Measurements from ENCODE around the gene SLC26A8.
"Not testable (repeated sequence)": the region's sequence is repeated elsewhere in the genome, so short reads cannot be mapped to it uniquely, and the experiment has no call there.

Gene SLC26A8

DNA sequence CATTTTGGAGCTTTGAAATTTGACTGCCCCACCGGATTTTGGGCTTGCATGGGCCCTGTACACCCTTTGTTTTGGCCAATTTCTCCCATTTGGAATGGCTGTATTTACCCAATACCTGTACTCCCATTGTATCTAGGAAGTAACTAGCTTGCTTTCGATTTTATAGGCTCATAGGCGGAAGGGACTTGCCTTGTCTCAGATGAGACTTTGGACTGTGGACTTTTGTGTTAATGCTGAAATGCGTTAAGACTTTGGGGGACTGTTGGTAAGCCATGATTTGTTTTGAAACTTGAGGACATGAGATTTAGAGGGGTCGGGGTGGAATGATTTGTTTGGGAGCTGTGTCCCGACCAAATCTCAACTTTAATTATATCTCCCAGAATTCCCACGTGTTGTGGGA is 83.3 kb downstream of the SLC26A8 start:
- not testable (repeated sequence) for DNase-seq

DNA sequence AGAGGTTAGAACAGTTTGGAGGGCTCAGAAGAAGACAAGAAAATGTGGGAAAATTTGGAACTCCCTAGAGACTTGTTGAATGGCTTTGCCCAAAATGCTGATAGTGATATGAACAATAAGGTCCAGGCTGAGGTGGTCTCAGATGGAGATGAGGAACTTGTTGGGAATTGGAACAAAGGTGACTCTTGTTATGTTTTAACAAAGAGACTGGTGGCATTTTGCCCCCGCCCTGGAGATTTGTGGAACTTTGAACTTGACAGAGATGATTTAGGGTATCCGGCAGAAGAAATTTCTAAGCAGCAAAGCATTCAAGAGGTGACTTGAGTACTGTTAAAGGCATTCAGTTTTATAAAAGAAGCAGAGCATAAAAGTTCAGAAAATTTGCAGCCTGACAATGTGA is 84.4 kb downstream of the SLC26A8 start:
- not testable (repeated sequence) for DNase-seq

DNA sequence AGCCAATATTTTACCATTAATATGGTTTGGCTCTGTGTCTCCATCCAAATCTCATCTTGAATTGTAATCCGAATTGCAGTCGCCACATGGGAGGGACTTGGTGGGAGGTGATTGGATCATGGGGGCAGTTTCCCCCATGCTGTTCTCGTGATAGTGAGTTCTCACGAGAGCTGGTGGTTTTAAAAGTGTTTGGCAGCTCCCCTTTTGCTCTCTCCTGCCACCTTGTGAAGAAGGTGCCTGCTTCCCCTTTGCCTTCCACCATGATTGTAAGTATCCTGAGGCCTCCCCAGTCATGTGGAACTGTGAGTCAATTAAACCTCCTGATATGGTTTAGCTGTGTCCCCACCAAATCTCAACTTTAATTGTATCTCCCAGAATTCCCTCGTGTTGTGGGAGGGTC is 85.2 kb downstream of the SLC26A8 start:
- not testable (repeated sequence) for DNase-seq

DNA sequence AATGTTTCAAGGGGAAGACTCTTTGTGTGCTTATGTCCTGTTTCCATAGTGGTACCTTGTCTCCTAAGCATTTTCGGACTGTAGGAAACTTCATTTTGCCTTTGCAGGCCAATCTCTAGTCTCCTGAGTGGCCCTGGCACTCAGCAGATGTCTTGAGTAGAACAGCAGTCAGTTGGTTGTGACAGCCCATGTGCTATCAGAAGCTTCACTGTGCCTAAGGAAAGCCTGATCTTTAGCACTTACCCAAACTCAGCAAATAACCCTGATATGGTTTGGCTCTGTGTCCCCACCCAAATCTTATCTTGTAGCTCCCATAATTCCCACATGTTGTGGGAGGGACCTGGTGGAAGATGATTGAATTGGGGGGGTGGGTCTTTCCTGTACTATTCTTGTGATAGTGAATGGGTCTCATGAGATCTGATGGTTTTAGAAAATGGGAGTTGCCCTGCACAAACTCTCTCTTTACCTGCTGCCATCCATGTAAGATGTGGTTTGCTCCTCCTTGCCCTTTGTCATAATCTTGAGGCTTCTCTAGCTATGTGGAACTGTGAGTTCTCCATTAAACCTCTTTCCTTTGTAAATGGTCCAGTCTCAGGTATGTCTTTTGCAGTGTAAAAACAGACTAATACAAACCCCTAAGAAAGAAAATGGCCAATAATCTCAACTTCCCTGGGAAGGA is 87.6 kb downstream of the SLC26A8 start:
- DNase-seq: no peak

DNA sequence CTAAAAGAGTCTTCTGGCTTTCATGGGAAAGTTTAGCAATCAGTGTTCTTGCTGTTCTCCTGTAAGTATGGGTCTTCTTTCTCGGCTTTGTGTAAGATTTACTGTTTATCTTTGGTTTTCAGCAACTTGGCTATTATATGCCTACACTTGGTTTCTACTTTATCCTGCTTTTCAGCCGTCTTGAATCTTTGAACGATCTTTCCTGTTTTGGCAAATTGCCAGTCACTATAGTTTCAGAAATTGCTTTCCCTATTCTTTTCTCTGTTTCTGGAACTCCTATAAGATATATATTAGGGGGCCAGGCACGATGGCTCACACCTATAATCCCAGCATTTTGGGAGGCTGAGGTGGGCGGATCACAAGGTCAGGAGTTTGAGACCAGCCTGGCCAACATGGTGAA is 89.0 kb downstream of the SLC26A8 start:
- DNase-seq: no peak

DNA sequence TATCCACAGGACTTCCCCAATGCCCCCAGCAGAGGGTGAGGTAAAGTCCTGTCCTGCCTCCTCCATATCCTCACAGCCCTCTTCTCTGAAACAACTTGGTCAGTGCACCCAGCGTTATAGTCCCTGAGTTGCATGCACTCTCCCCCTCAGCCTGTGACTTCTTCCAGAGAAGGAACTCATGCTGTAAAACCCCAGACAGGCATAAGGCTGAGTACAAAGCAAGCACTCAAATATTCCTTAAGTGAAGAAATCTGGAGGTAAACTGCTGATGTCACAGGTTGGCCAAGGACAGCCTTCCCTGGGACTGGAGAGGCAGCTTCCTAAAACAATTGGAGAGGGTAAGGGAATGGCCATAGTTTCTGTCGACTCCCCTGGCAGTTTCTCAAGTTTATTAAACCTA is 90.6 kb downstream of the SLC26A8 start:
- DNase-seq: no peak

DNA sequence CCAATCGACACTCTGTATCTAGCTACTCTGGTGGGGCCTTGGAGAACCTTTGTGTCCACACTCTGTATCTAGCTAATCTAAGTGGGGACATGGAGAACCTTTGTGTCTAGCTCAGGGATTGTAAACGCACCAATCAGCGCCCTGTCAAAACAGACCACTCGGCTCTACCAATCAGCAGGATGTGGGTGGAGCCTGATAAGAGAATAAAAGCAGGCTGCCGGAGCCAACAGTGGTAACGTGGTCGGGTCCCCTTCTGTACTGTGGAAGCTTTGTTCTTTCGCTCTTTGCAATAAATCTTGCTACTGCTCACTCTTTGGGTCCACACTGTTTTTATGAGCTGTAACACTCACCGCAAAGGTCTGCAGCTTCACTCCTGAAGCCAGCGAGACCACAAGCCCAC is 92.6 kb downstream of the SLC26A8 start:
- DNase-seq: not testable (repeated sequence)

DNA sequence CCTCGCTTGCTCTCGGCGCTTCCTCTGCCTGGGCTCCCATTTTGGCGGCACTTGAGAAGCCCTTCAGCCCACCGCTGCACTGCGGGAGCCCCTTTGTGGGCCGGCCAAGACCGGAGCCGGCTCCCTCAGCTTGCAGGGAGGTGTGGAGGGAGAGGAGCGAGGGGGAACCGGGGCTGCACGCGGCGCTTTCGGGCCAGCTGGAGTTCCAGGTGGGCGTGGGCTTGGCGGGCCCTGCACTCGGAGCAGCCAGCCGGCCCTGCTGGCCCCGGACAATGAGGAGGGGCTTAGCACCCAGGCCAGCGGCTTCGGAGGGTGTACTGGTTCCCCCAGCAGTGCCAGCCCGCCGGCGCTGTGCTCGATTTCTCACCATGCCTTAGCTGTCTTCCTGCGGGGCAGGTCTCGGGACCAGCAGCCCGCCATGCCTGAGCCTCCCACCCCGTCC is 93.3 kb downstream of the SLC26A8 start:
- DNase-seq: no peak

DNA sequence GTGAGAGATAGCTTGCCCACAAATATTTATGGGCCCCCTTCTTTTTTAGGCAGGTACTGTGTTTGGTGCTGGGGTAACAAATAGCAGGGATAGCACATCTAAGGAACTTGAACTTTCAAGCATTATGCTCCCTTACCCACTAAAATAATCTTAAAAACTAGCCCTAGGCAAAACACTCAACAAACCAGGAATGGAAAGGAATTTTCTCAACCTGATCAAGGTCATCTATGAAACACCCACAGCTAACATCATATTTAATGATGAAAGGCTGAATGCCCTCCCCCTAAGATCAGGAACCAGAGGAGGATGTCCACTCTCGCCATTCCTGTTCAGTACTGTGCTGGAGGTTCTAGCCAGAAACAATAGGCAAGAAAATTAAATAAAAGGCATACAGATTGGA is 94.8 kb downstream of the SLC26A8 start:
- DNase-seq: no peak

DNA sequence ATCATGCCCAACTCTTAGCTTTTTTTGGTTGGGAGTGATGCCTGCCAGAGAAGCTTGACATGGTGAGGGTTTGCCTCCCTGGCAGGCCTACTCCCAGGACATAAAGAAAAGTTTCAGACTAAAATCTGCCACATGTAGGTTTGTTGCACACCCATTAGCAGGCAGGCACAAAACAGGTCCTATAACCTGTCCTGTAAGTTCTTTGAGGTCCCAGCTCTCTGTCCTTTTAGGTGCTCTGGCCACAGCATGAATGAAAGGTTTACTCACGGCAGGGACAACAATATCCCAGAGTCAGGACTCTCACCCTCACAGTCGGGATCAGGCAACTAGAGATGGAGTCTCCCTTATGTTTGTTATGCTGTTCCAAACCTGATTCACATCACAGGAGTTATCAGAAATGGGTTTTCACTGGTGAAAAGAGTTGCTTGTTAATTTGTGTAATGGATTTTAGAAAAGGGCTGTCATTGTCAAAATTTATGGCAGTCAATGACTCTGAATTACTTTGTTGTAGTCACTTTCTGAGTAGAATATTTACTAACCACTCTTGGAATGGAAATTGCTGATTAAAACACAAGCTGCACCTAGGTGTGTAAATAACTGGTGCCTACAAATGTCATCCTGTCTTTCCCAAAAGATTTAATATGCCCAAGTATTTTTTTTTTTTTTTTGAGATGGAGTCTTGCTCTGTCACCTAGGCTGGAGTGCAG is 97.8 kb downstream of the SLC26A8 start:
- DNase-seq: no peak

DNA sequence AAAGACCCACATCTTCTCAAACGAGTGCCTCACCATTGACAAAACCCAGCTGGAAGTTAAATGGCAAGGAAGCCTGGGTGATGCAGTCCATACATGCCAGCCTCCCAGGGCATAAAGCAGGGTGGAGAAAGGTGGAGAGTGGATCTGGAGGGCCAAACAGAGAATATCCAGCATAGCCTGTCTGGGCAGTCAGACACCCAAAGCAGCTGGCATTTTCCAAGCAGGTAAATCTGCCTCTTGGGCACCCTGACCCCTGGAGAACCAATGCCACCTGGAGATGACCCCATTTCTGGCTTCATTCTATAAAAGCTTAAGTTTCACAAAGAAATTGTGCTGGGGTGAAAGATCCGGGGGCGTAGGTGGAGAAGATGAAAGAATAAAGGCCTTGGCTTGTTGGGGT is 98.5 kb downstream of the SLC26A8 start:
- DNase-seq: no peak

DNA sequence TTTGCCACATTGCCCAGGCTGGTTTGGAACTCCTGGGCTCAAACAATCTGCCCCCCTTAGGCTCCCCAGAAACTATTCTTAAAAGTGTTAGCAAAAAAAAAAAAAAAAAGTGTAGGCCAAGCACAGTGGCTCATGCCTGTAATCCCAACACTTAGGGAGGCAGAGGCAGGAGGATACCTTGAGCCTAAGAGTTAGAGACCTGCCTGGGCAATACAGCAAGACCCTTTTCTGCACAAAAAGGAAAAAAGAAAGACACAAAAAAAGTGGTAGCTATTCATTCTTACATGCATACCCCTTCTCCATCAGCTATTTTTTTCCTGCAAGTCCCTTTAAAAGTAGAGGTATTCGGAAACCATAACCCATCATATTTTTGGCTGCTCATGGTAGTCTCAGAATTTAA is 100.3 kb downstream of the SLC26A8 start:
- DNase-seq: no peak

DNA sequence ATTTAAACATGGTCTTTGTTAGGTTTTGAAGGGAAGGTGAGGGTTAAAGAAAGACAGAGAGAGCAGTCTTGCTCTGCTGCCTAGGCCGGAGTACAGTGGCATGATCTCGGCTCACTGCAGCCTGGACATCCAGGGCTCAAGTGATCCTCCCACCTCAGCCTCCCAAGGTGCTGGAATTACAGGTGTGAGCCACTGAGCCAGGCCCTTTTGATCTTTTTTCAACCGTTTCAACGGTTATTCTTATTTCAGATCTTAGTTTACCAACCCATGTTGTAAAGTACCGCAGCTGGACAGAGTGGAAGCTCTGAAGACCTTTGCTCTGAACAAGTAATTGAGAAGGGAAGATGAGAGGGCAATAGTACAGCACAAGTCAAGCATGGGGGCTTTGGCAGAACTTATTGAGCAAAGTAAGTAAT is 102.3 kb downstream of the SLC26A8 start:
- no peak for DNase-seq

DNA sequence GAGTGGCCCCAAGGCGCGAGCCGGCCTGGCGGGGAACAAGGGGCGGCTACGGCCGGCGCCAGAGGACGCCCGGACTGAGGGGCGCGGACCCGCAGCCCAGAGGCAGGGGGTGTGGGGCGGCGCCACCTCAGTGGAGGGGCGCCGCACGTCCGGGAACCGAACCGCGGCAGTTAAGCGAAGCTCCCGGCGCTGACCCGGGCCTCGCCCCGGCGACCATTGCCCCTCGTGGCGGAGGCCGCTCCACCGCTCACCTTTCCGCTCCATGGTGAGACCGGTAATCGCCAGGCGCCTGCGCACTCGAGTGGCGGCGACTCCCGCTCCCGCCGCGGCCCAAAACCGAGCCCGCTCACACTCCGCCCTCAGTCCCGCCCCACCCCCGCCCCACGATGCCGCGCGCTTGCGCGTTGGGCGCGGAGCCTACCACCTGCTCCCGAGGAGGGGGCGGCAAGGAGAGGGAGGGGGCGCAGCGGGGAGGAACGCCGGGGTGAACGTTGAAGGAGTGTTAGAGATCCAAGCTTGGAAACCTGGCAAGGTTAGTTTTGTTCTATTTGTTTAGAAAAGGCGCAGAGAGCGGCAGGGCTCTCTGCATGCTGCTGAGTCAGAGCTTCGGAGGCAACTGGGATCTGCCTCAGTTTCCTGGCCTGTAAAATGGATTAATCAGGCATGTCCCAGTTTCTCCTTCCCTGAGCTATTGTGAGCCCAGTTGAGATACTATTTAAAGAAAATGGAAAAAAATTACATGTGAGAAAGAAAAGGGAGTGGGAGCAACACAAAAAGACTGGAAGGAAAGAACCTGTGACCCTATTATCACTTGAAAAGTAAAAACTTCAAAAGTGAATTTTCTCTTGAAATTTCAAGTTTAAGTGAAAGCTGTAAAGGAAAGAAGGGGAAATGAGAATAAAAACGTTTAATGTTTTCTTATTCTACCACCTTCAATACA is 103.4 kb downstream of the SLC26A8 start, which contains the start of gene SRPK1:
TSS of gene SRPK1 (minus strand) at position 306 of the 940 bp plus-strand sequence. CDS start at position 264, 42 bp downstream.
- DNase-seq: peak; percentile 92

DNA sequence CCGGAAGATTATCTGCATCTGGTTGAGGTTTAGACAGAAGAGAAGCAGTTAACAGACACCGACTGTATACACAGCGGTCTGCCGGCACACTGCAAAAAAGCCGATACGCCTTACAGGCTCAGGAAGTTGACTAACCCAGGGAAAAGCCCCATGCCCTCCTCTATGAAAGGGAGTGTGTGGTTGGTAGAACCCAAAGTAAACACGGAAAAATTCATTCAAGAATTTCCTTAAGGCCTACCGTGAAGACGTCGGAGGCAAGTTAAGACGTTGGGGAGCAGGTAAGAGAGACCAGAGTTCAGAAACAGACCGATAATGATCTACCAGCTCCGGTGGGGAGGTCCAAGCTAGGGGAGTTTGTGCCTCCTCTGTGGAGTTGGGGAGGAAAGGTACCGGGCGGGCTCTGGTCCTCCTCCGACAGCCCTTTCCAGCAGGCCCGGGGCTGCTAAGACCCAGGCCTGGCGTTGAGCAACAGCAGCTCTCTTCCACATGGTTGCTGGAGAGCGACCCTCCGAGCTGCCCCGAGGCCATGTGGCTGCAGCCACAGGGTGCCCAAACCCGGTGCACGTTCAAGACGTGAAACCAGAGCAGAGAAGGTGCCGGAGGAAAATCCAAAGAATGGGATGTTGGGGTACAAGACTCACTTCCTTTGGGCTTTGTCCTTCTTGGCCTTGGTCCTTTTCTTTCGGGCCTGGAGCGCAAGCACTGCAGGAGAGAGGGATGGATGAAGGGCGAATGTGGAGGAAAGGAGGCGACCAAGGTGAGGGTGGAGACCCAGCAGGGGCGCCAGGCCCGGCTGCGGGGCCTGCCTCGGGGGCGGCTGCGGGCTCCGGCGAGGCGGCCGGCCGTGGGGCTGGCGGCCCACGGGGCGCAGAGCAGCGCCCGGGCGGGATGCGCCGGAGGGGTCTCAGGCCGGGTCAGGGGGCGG is 104.4 kb downstream of the SLC26A8 start:
- peak; percentile 29 for DNase-seq

DNA sequence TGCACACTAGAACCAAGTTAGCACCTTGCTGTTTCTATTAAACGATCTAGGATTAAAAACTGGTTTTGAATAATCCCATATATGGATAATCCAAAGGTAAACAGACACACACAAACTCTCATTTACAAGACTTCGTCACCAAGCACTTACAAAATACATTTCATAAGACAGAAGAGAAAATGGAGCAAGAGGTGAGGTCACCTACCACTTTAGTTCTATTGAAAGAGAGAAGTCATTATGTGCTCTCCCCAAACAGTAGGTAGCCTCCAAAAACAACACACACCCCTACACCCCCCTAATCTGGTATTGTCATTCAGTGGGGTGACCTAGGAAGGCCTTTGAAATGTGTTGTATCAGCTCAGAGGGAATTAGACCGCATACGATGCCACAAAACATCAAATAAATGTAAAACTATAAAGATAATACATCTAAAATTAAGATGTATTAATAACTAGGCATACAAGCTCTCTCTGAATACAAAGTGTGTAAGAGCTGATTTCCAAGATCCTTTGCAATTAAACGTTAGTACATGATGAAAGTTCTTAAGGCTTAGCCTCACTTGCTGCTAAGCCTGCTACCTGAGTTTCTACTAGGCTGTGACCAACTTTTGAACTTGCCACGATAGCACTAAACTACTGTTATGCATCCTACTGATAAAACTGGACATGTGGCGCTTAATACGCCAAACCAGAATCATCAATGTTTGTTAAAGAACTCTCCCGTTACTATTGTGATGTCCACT is 105.2 kb downstream of the SLC26A8 start:
- no peak for DNase-seq

DNA sequence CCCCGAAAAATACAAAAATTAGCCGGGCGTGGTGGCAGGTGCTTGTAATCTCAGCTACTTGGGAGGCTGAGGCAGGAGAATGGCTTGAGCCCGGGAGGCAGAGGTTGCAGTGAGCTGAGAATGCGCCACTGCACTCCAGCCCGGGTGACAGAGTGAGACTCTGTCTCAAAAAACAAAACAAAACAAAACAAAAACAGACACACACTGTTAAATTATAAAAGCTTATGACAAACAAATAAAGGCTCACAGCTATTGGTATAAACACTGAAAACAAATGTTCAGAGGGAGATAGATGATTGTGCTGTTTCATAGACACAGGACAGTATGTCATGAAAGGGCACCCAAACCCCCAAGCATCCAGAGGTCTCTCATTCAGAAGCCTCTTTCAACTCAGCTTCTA is 107.5 kb downstream of the SLC26A8 start:
- not testable (repeated sequence) for DNase-seq

DNA sequence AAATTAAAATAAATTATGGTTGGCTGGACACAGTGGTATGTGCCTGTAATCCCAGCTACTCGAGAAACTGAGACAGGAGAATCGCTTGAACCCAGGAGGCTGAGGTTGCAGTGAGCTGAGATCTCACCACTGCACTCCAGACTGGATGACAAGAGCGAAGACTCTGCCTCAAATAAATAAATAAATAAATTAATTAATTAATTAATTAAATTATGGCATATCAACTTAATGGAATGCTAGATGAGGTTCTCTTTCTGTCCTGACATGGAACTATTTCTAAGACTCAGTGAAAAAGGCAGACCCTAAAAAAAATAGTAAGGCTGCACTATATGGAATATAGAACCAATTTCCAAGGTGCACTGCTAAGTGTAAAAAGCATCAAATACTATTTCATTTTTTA is 108.4 kb downstream of the SLC26A8 start:
- no peak for DNase-seq

DNA sequence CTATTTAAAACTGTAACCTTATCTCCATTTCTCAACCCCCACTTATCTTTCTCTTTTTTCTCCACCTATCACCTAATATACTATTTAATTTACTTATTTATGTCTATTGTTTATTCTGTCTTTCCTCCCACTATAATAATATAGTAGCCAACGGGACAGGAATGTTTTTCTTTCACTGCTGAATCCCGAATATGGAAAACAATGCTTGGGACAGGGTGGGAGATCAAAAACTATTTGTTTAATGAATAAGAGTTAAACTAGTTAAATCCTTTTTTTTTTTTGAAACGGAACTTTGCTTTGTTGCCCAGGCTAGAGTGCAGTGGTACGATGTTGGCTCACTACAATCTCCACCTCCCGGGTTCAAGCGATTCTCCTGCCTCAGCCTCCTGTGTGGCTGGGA is 109.9 kb downstream of the SLC26A8 start:
- no peak for DNase-seq

DNA sequence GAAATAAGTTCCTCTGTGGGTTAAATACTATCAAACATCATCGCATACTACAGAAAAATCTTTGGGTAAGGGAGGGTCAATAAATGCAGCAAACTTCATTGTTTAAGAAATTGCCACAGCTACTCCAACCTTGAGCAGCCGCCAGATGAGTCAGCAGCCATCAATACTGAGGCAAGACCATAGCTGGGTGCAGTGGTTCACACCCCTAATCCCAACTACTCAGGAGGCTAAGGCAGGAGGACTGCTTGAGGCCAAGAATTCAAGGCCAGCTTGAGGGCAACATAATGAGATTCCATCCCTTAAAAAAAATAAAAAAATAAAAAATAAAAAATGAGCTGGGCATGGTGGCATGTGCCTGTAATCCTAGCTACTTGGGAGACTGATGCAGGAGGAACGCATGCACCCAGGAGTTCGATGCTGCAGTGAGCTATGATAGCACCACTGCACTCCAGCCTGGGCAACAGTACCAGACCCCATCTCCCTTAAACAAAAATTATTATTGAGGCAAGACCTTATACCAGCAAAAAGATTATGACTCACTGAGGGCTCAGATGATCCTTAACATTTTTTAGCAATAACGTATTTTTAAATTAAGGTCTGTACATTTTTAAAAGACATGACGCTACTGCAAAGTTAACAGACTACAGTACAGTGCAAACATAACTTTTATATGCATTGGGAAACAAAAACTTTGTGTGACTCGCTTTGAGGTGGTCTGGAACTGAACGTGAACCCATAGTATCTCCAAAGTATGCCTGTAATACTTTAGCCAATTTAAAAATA is 112.4 kb downstream of the SLC26A8 start:
- DNase-seq: no peak

DNA sequence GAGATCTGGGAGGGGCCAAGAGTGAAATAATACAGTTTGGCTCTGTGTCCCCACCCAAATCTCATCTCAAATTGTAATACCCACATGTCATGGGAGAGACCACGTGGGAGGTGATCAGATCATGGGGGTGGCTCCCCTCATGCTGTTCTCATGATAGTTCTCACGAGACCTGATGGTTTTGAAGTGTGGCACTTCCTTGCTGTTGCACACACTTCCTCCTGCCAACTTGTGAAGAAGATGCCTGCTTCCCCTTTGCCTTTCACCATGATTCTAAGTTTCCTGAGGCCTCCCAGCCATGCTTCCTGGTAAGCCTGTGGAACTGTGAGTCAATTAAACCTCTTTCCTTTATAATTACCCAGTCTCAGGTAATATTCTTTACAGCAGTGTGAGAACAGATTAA is 114.9 kb downstream of the SLC26A8 start:
- not testable (repeated sequence) for DNase-seq
